Endothelial cell of umbilical vein (primary cell): Measurements from ENCODE around the gene GLTP. TPM values are rescaled to one million over a fixed set of nuclear protein-coding genes. Genes with fewer than 3 reads are reported as not detected.

Experiments
- BruUV-seq: library from RNA; stranded (reverse); fragments of 400-500 nt; replicated peaks from 2 replicates; lab custom pipeline; 2021; lab: Mats Ljungman, UMichigan
- CTCF ChIA-PET: fragments of 300-600, 350-600 bp; sonication (Branson Sonifier 250); formaldehyde crosslinking; loops from one replicate; lab custom pipeline; 2021; ENCODE audit warnings: antibody characterized with exemption, inconsistent platforms; lab: Charles Lee
- POLR2A ChIA-PET: fragments of 300-600, 350-600 bp; sonication (Branson Sonifier 250); formaldehyde crosslinking; loops from one replicate; lab custom pipeline; 2021; ENCODE audit warnings: antibody characterized with exemption, inconsistent platforms; lab: Charles Lee
- DNase-seq: peaks from one replicate; pipeline ENCODE4 v3.0.0-alpha.2; 2011; ENCODE audit warnings: low read depth, low spot score
- FAIRE-seq: peaks from 2 replicates; lab custom pipeline; 2011; peaks lifted over from hg19 to GRCh38; lab: Jason Lieb, UNC
- H2AFZ ChIP-seq: 2 replicates; pipeline ENCODE4 v1.6.0; 2012; ENCODE audit warnings: low read depth, low read length, control low read depth, inconsistent platforms
- H3K27ac ChIP-seq: 2 replicates; pipeline ENCODE4 v1.5.1; 2011; ENCODE audit warnings: low read depth, mild to moderate bottlenecking, control low read depth, low read length, moderate library complexity; ENCODE audit not compliant: insufficient read depth
- H3K27me3 ChIP-seq, 2 experiments: 2 replicates each; pipeline versions ENCODE4 v1.6.0 to v1.6.1; 2011; ENCODE audit warnings: low read length in 2 of 2, mixed read lengths in 1 of 2; ENCODE audit not compliant: control insufficient read depth in 2 of 2, insufficient read depth in 2 of 2
- H3K36me3 ChIP-seq, 2 experiments: 2 replicates in 1 of 2; 3 replicates in 1 of 2; pipeline ENCODE4 v1.5.1; 2011; ENCODE audit warnings: low read length in 2 of 2, mild to moderate bottlenecking in 1 of 2, moderate library complexity in 1 of 2; ENCODE audit not compliant: control insufficient read depth in 2 of 2, insufficient read depth in 2 of 2; ENCODE audit errors: extremely low read depth in 1 of 2
- H3K4me1 ChIP-seq: 3 replicates; pipeline ENCODE4 v1.5.1; 2011; ENCODE audit warnings: mild to moderate bottlenecking, low read length; ENCODE audit not compliant: control insufficient read depth, insufficient read depth; ENCODE audit errors: extremely low read depth
- H3K4me2 ChIP-seq: 2 replicates; pipeline ENCODE4 v1.6.1; 2011; ENCODE audit warnings: low read length, control low read depth, mixed read lengths; ENCODE audit not compliant: insufficient read depth
- H3K4me3 ChIP-seq, 3 experiments: fragments of 200-600 bp in 1 of 3; sonication (generic), shearing (Covaris generic) in 1 of 3; replicated peaks in 1 of 3; 2 replicates each; pipeline ENCODE4 v1.5.1; 2011 to 2016; ENCODE audit warnings: control low read depth in 3 of 3, low read length in 3 of 3, mild to moderate bottlenecking in 2 of 3, inconsistent platforms in 1 of 3, low read depth in 1 of 3, moderate library complexity in 1 of 3; ENCODE audit not compliant: insufficient read depth in 1 of 3
- H3K79me2 ChIP-seq: 2 replicates; pipeline ENCODE4 v1.6.0; 2012; ENCODE audit warnings: low read length, inconsistent platforms; ENCODE audit not compliant: control insufficient read depth, insufficient read depth
- H3K9ac ChIP-seq: replicated peaks from 2 replicates; pipeline ENCODE3; 2011; ENCODE audit warnings: low read length, control low read depth; ENCODE audit not compliant: insufficient read depth; ENCODE audit errors: extremely low read depth
- H3K9me1 ChIP-seq: replicated peaks from 3 replicates; pipeline ENCODE4 v1.6.0; 2011; ENCODE audit warnings: mild to moderate bottlenecking, low read length; ENCODE audit not compliant: control insufficient read depth, insufficient read depth; ENCODE audit errors: extremely low read depth
- H3K9me3 ChIP-seq: replicated peaks from 2 replicates; pipeline ENCODE4 v1.5.1; 2012; ENCODE audit warnings: low read length, inconsistent platforms; ENCODE audit not compliant: control insufficient read depth, insufficient read depth
- H4K20me1 ChIP-seq: replicated peaks from 2 replicates; pipeline ENCODE3; 2011; ENCODE audit warnings: mild to moderate bottlenecking, low read length; ENCODE audit not compliant: control insufficient read depth, insufficient read depth; ENCODE audit errors: extremely low read depth
- EZH2 ChIP-seq: IDR thresholded peaks from 2 replicates; pipeline ENCODE4 v1.6.1; 2012; ENCODE audit warnings: borderline replicate concordance, low read depth, mild to moderate bottlenecking, moderate library complexity, low read length, inconsistent platforms; ENCODE audit not compliant: severe bottlenecking
- FOS ChIP-seq: IDR thresholded peaks from 2 replicates; pipeline ENCODE4 v1.6.1; 2011; ENCODE audit warnings: mild to moderate bottlenecking, low read length, moderate library complexity, borderline replicate concordance; ENCODE audit not compliant: insufficient read depth
- GATA2 ChIP-seq: IDR thresholded peaks from 2 replicates; pipeline ENCODE4 v1.7.0; 2011; ENCODE audit warnings: low read depth, mild to moderate bottlenecking, moderate library complexity, mixed read lengths, low read length; ENCODE audit not compliant: insufficient read length, insufficient read depth
- JUN ChIP-seq: IDR thresholded peaks from 2 replicates; pipeline ENCODE4 v1.6.1; 2011; ENCODE audit warnings: borderline replicate concordance, low read depth; ENCODE audit not compliant: insufficient read length, insufficient read depth
- MYC ChIP-seq: IDR thresholded peaks from one replicate; pipeline ENCODE4 v1.6.1; 2011; ENCODE audit warnings: mild to moderate bottlenecking, low read depth, low read length
- POLR2A ChIP-seq: IDR thresholded peaks from 2 replicates; pipeline ENCODE4 v1.6.1; 2012; ENCODE audit warnings: low read depth, mild to moderate bottlenecking, control low read depth, low read length
- POLR2AphosphoS5 ChIP-seq: IDR thresholded peaks from 2 replicates; pipeline ENCODE4 v1.6.1; 2012; ENCODE audit warnings: low read depth, mild to moderate bottlenecking, control low read depth, low read length, moderate library complexity; ENCODE audit not compliant: insufficient read depth
- dilution Hi-C: fragments of 300-500 bp; cut with MboI; formaldehyde crosslinking; loops from one replicate; pipeline ENCODE4 v1.15.0; 2019; ENCODE audit warnings: low sequenced_read_pairs; ENCODE audit not compliant: extremely low pct_ligation_motif_present
- intact Hi-C: fragments of 100-400 bp; cut with micrococcal nuclease; formaldehyde crosslinking; loops from one replicate; pipeline ENCODE4 v1.10.0; 2022
- polyA plus RNA-seq, 4 experiments: library from polyadenylated mRNA; depleted of rRNA in 3 of 4; stranded (reverse) in 3 of 4; unstranded in 1 of 4; fragments of >200 nt; gene quantifications; 2 replicates each; pipeline versions ENCODE4 v1.2.1 to v1.2.3, GENCODE V29; 2011 to 2012; ENCODE audit warnings: missing spikeins in 1 of 4
- total RNA-seq: library from RNA; stranded (reverse); gene quantifications from 2 replicates; pipeline ENCODE4 v1.2.3, GENCODE V29; 2021
- TF ChIP-seq, protein P1 (sequence below): IDR thresholded peaks from 2 replicates; pipeline ENCODE4 v1.6.1; 2011; ENCODE audit not compliant: insufficient read depth, insufficient read length
- TF ChIP-seq, protein P2 (sequence below), 2 donors: IDR thresholded peaks; 1 replicate in 1 of 2; 2 replicates in 1 of 2; pipeline ENCODE4 v1.5.1; 2011; ENCODE audit warnings: low read length in 2 of 2, mild to moderate bottlenecking in 2 of 2, moderate library complexity in 2 of 2, control low read depth in 1 of 2, inconsistent platforms in 1 of 2, low read depth in 1 of 2; ENCODE audit not compliant: insufficient read depth in 1 of 2; ENCODE audit errors: extremely low read depth in 1 of 2

Gene GLTP
- total and polyA plus RNA-seq, 2 donors (not counting 3 experiments of a cell fraction or from before 2014, with no cell fraction given), result 21.5 to 46.6 TPM

DNA sequence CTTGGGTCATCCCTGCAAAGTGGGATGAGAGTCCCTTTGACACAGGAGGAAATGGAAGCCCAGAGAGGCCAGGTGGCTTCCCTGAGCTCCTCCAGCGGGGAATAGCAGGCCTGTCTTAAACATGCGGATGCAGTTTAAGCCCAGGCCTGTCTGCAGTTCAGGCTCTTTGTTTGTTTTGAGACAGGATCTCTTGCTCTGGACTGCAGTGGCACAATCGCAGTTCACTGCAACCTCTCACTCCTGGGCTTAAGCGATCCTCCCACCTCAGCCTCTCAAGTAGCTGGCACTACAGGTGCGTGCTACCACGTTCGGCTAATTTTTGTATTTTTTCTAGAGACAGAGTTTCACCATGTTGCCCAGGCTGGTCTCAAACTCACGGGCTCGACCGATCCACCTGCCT is 50.7 kb downstream of the GLTP start:
- TF ChIP-seq JUN (no peak), POLR2AphosphoS5 (no peak), GATA2 (no peak), POLR2A (no peak), MYC (no peak), FOS (no peak), EZH2 (no peak)
- TF ChIP-seq, protein P1, sequence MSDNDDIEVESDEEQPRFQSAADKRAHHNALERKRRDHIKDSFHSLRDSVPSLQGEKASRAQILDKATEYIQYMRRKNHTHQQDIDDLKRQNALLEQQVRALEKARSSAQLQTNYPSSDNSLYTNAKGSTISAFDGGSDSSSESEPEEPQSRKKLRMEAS, result no peak
- TF ChIP-seq, protein P2, sequence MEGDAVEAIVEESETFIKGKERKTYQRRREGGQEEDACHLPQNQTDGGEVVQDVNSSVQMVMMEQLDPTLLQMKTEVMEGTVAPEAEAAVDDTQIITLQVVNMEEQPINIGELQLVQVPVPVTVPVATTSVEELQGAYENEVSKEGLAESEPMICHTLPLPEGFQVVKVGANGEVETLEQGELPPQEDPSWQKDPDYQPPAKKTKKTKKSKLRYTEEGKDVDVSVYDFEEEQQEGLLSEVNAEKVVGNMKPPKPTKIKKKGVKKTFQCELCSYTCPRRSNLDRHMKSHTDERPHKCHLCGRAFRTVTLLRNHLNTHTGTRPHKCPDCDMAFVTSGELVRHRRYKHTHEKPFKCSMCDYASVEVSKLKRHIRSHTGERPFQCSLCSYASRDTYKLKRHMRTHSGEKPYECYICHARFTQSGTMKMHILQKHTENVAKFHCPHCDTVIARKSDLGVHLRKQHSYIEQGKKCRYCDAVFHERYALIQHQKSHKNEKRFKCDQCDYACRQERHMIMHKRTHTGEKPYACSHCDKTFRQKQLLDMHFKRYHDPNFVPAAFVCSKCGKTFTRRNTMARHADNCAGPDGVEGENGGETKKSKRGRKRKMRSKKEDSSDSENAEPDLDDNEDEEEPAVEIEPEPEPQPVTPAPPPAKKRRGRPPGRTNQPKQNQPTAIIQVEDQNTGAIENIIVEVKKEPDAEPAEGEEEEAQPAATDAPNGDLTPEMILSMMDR (IDR thresholded peaks at IDR 0.05; ENCODE audit: extremely low read depth in 1 of 2, insufficient read depth in 1 of 2, low read depth in 1 of 2, low read length in 2 of 2), result no peak
- Histone ChIP-seq H3K9me3 (no peaks in the 10 kb centered on the region), H3K27ac (no peak overlapping the region), H3K36me3 (no peaks in the 10 kb centered on the region), H3K9ac (no peak overlapping the region), H3K27me3 (no peaks in the 10 kb centered on the region), H4K20me1 (no peaks in the 10 kb centered on the region), H3K4me3 (no peak overlapping the region), H3K4me1 (peaks cover 14% of the 10 kb centered on the region), H3K9me1 (no peaks in the 10 kb centered on the region), H3K4me2 (no peak overlapping the region), H2AFZ (no peak overlapping the region), H3K79me2 (no peaks in the 10 kb centered on the region)
- intact Hi-C loops, result no loop called here
- CTCF ChIA-PET, result interaction anchor here (2.5 to 6.5 kb wide), 3 partner anchors 16 to 24 kb away, joined by 11 to 45 read pairs (median 12); no protein-coding TSS in a partner anchor
- dilution Hi-C loops, result no loop called here
- BruUV-seq, result no TSS peak
- FAIRE-seq (no peak), DNase-seq (no peak)
- POLR2A ChIA-PET, result no interaction called here
